ENCODE measurements around the gene C10orf143. TPM values are rescaled to one million over a fixed set of nuclear protein-coding genes. Genes with fewer than 3 reads are reported as not detected.

C10orf143 gene
- total RNA-seq (10 to 100 TPM in 3 of 5 experiments, 1 to 10 TPM in 2; 2.6 to 12.5 (median 10.2) TPM), polyA plus RNA-seq (10 to 100 TPM; 25.2 to 36.5 TPM), total RNA-seq (7.5 reads per million, percentile 31 among the genes with 10 or more reads in this experiment)

DNA sequence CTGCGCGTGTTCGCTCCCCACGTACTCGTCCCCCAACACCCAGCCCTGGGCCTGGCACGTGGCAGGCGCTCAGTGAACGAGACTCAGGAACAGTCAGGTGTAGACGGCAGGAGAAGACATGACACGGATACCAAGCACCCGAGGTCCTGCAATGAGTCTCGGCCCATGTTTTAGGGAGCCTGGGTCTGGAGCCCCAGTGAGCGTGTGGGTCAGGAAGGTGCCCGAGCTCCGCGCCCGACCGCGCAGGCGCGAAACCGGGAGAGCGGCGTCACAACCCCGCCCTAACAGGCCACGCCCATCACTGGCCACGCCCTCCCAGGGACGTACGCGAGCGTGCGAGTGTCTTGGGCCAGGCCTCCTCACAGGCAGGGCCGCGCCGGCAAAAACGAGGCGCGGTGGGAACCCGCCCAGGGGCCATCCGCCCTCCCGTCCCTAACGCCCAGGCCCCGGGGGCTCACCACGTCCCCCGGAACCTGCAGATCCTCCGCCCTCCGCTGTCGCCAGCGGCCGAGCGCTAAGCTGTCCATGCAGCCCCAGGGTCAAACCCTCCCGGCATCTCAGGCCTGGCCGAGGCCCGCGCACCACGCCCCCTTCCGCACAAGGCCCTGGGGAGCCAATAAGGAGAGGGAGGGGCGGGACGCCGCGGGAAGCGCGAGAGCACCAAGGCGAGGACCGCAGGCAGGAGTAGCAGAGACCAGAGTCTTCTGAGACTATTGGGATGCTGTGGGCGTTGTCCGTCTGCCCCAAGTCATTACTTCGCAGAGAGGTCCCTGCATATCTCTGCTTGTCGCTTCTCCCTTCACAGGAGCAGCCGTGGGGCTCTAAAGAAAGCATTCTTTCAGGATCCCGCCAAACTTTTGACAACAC lies at the start of gene C10orf143:
Gene C10orf143 (minus strand): TSS at position 585 of the 867 bp plus-strand sequence. CDS start 58 bp downstream, at position 527.
- no peaks in the 10 kb centered on the region for H3K27me3 Mint-ChIP-seq
- peak within 1 kb of the TSS; percentile 90 to 99 (median 98) for H3K4me3 Mint-ChIP-seq
- Histone ChIP-seq H3K36me3 (ENCODE audit: control insufficient read depth in 2 of 3, insufficient read depth in 3 of 3, low read length in 3 of 3) (no peaks in the 10 kb centered on the region), H3K4me3 (ENCODE audit: low read length) (peak within 1 kb of the TSS; percentile 100), H3K27ac (ENCODE audit: low read depth, low read length) (peak within 1 kb of the TSS; percentile 88), H3K27me3 (ENCODE audit: control insufficient read depth in 2 of 2, insufficient read depth in 2 of 2, low read length in 2 of 2) (no peaks in the 10 kb centered on the region), H3K4me1 (ENCODE audit: control insufficient read depth in 2 of 2, insufficient read depth in 2 of 2, low read length in 2 of 2) (peaks cover 19 to 21% of the 10 kb centered on the region in 2 donors), H3K9me3 (ENCODE audit: control insufficient read depth in 2 of 3, low read length in 3 of 3) (no peaks in the 10 kb centered on the region)
- ChIA-PET POLR2A (interaction anchor here (0.6 to 3.7 kb wide), 16 partner anchors 11 to 1075 kb away, joined by 3 to 74 read pairs (median 6); partner anchors contain the start of genes GLRX3 and MGMT), CTCF (interaction anchor here (0.6 to 4.0 kb wide), 12 partner anchors 17 to 1898 kb away, joined by 3 to 19 read pairs (median 4); partner anchors contain the start of gene GLRX3)
- intact Hi-C loops (cut with micrococcal nuclease), result loop anchor here (1.0 to 5.0 kb wide), 16 partner anchors 17 to 1984 kb away; partner anchors contain the start of genes BNIP3 (in 2 of the 2), GLRX3 (in 2 of the 2), MGMT (in 2 of the 2) and EBF3 (in 1 of the 2)
- DNase-seq (peak; percentile 96 to 100 (median 99)), ATAC-seq (peak; percentile 89)
- peaks cover 27 to 67% (median 53%) of the 10 kb centered on the region in 7 donors for H3K4me1 Mint-ChIP-seq
- H3K27ac Mint-ChIP-seq, result peak within 1 kb of the TSS; percentile 90 to 99 (median 98)
- peaks cover 0 to 2% (median 0%) of the 10 kb centered on the region in 11 donors for H3K9me3 Mint-ChIP-seq
- H3K36me3 Mint-ChIP-seq, result peaks cover 0 to 12% (median 0%) of the 10 kb centered on the region in 5 donors

DNA sequence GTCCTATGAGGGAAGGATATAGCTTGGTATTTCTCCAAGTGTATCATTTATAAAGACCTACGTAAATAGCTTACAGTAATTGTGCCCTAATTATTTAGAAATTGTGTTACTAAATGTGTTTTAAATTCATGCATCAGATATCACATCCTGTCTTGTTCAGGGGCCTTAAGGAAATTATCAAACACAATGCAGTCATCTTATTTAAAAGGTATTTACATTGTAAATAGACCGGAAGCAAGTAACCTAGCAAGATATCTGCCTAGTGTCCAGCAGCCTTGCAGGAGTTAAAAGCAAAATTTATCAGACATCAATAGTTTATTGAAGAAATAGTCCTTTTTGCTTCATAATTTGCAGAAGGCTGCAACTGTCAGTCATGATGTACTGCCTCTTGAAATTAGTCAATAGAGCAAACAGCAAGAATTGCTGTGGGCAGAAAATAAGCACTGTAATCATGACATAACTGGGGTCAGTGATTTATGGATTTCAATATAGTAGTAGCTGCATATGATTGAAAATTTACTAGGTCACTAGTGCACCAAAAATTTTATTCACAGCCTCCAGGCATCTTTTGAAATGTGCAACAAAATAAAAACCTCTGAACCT lies 48.7 kb upstream of the C10orf143 start:
- Histone ChIP-seq H3K27me3 (ENCODE audit: control insufficient read depth in 2 of 2, insufficient read depth in 2 of 2, low read length in 2 of 2) (no peaks in the 10 kb centered on the region), H3K9me3 (ENCODE audit: control insufficient read depth in 2 of 3, low read length in 3 of 3) (no peaks in the 10 kb centered on the region), H3K4me3 (ENCODE audit: low read length) (no peak overlapping the region), H3K4me1 (ENCODE audit: control insufficient read depth in 2 of 2, insufficient read depth in 2 of 2, low read length in 2 of 2) (no peaks in the 10 kb centered on the region), H3K36me3 (ENCODE audit: control insufficient read depth in 2 of 3, insufficient read depth in 3 of 3, low read length in 3 of 3) (peaks cover 0 to 35% (median 0%) of the 10 kb centered on the region in 3 experiments), H3K27ac (ENCODE audit: low read depth, low read length) (no peak overlapping the region)
- ChIA-PET POLR2A (no interaction called here), CTCF (no interaction called here)
- Mint-ChIP-seq H3K36me3 (peaks cover 14 to 42% (median 23%) of the 10 kb centered on the region in 5 donors), H3K27ac (no peak overlapping the region), H3K4me1 (peaks cover 8 to 45% (median 27%) of the 10 kb centered on the region in 7 donors), H3K9me3 (no peaks in the 10 kb centered on the region), H3K27me3 (no peaks in the 10 kb centered on the region), H3K4me3 (no peak overlapping the region)
- intact Hi-C loops (cut with micrococcal nuclease), result no loop called here
- DNase-seq (no peak), ATAC-seq (no peak)

DNA sequence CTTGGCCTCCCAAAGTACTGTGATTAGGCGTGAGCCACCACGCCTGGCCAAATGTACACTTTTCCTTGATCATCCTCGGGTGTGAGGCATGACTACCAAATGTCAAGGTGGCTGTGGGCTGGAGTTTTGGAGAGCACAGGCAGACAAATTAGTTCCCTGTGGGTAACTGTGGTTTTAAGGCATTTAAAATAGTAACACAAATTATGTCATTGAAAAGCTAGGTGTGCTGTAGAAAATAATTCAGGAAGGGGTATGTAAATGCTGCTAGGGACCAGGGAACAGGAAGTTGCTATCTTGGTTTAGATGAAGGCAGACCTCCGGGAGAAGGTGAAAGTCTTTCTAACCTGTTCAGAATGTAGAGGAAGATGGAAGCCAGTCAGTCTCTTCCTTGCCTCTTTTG lies 35.4 kb upstream of the C10orf143 start:
- Mint-ChIP-seq H3K9me3 (no peaks in the 10 kb centered on the region), H3K4me3 (peak overlapping the region in 2 of 10 donors; percentile 7 to 21), H3K36me3 (peaks cover 0 to 51% (median 23%) of the 10 kb centered on the region in 5 donors), H3K27me3 (no peaks in the 10 kb centered on the region), H3K27ac (no peak overlapping the region), H3K4me1 (peaks cover 19 to 63% (median 45%) of the 10 kb centered on the region in 7 donors)
- Histone ChIP-seq H3K4me1 (ENCODE audit: control insufficient read depth in 2 of 2, insufficient read depth in 2 of 2, low read length in 2 of 2) (peaks cover 11 to 13% of the 10 kb centered on the region in 2 donors), H3K36me3 (ENCODE audit: control insufficient read depth in 2 of 3, insufficient read depth in 3 of 3, low read length in 3 of 3) (peaks cover 0 to 23% (median 12%) of the 10 kb centered on the region in 3 experiments), H3K27ac (ENCODE audit: low read depth, low read length) (no peak overlapping the region), H3K4me3 (ENCODE audit: low read length) (no peak overlapping the region), H3K9me3 (ENCODE audit: control insufficient read depth in 2 of 3, low read length in 3 of 3) (no peaks in the 10 kb centered on the region), H3K27me3 (ENCODE audit: control insufficient read depth in 2 of 2, insufficient read depth in 2 of 2, low read length in 2 of 2) (no peaks in the 10 kb centered on the region)
- ATAC-seq, result no peak
- CTCF ChIA-PET, result no interaction called here
- POLR2A ChIA-PET, result interaction anchor here (1.3 kb wide), 1 partner anchor 8 kb away, joined by 3 read pairs; no protein-coding TSS in a partner anchor
- DNase-seq, result no peak
- intact Hi-C loops (cut with micrococcal nuclease), result no loop called here

- H3K4me3 Mint-ChIP-seq, result peak overlapping the region in 8 of 10 donors; percentile 3 to 69 (median 35)
- DNase-seq, result no peak
- Histone ChIP-seq H3K9me3 (ENCODE audit: control insufficient read depth in 2 of 3, low read length in 3 of 3) (no peaks in the 10 kb centered on the region), H3K4me1 (ENCODE audit: control insufficient read depth in 2 of 2, insufficient read depth in 2 of 2, low read length in 2 of 2) (peaks cover 26 to 36% of the 10 kb centered on the region in 2 donors), H3K27me3 (ENCODE audit: control insufficient read depth in 2 of 2, insufficient read depth in 2 of 2, low read length in 2 of 2) (no peaks in the 10 kb centered on the region), H3K4me3 (ENCODE audit: low read length) (peak overlapping the region; percentile 19), H3K27ac (ENCODE audit: low read depth, low read length) (no peak overlapping the region), H3K36me3 (ENCODE audit: control insufficient read depth in 2 of 3, insufficient read depth in 3 of 3, low read length in 3 of 3) (peaks cover 0 to 16% (median 2%) of the 10 kb centered on the region in 3 experiments)
- peaks cover 0 to 29% (median 13%) of the 10 kb centered on the region in 5 donors for H3K36me3 Mint-ChIP-seq
- intact Hi-C loops (cut with micrococcal nuclease), result loop anchor here in 1 of 2 donors (2.0 kb wide), 1 partner anchor 49 kb away; no protein-coding TSS in a partner anchor
- no peaks in the 10 kb centered on the region for H3K27me3 Mint-ChIP-seq
- peak overlapping the region in 7 of 9 donors; percentile 16 to 81 (median 57) for H3K27ac Mint-ChIP-seq
- H3K9me3 Mint-ChIP-seq, result no peaks in the 10 kb centered on the region
- ChIA-PET POLR2A (interaction anchor here (2.1 kb wide), 1 partner anchor 31 kb away, joined by 14 read pairs; the partner anchor contains the start of gene C10orf143), CTCF (interaction anchor here (0.9 kb wide), 1 partner anchor 43 kb away, joined by 3 read pairs; no protein-coding TSS in a partner anchor)
- H3K4me1 Mint-ChIP-seq, result peaks cover 43 to 80% (median 65%) of the 10 kb centered on the region in 7 donors
- peak; percentile 44 for ATAC-seq
Observed at GRCh38 chr10:130141878-130142277, 31.2 kb upstream of the C10orf143 start.

- ChIA-PET POLR2A (interaction anchor here (2.1 kb wide), 1 partner anchor 31 kb away, joined by 14 read pairs; the partner anchor contains the start of gene C10orf143), CTCF (interaction anchor here (0.9 kb wide), 1 partner anchor 42 kb away, joined by 3 read pairs; no protein-coding TSS in a partner anchor)
- peak overlapping the region in 4 of 9 donors; percentile 26 to 57 (median 37) for H3K27ac Mint-ChIP-seq
- H3K27ac ChIP-seq (ENCODE audit: low read depth, low read length), result no peak overlapping the region
- H3K36me3 ChIP-seq (ENCODE audit: control insufficient read depth in 2 of 3, insufficient read depth in 3 of 3, low read length in 3 of 3), result peaks cover 0 to 12% (median 0%) of the 10 kb centered on the region in 3 experiments
- H3K9me3 Mint-ChIP-seq, result no peaks in the 10 kb centered on the region
- intact Hi-C loops (cut with micrococcal nuclease), result no loop called here
- peak overlapping the region; percentile 19 for H3K4me3 ChIP-seq (ENCODE audit: low read length)
- H3K9me3 ChIP-seq (ENCODE audit: control insufficient read depth in 2 of 3, low read length in 3 of 3), result no peaks in the 10 kb centered on the region
- ATAC-seq (no peak), DNase-seq (no peak)
- no peaks in the 10 kb centered on the region for H3K27me3 ChIP-seq (ENCODE audit: control insufficient read depth in 2 of 2, insufficient read depth in 2 of 2, low read length in 2 of 2)
- peaks cover 26 to 36% of the 10 kb centered on the region in 2 donors for H3K4me1 ChIP-seq (ENCODE audit: control insufficient read depth in 2 of 2, insufficient read depth in 2 of 2, low read length in 2 of 2)
- peaks cover 0 to 27% (median 13%) of the 10 kb centered on the region in 5 donors for H3K36me3 Mint-ChIP-seq
- H3K4me3 Mint-ChIP-seq, result peak overlapping the region in 7 of 10 donors; percentile 3 to 69 (median 14)
- peaks cover 43 to 80% (median 63%) of the 10 kb centered on the region in 7 donors for H3K4me1 Mint-ChIP-seq
- no peaks in the 10 kb centered on the region for H3K27me3 Mint-ChIP-seq
Observed at GRCh38 chr10:130141460-130141859, 30.8 kb upstream of the C10orf143 start.

- Histone ChIP-seq H3K36me3 (ENCODE audit: control insufficient read depth in 2 of 3, insufficient read depth in 3 of 3, low read length in 3 of 3) (peaks cover 0 to 8% (median 0%) of the 10 kb centered on the region in 3 experiments), H3K27ac (ENCODE audit: low read depth, low read length) (no peak overlapping the region), H3K4me1 (ENCODE audit: control insufficient read depth in 2 of 2, insufficient read depth in 2 of 2, low read length in 2 of 2) (peaks cover 26 to 36% of the 10 kb centered on the region in 2 donors), H3K4me3 (ENCODE audit: low read length) (no peak overlapping the region), H3K27me3 (ENCODE audit: control insufficient read depth in 2 of 2, insufficient read depth in 2 of 2, low read length in 2 of 2) (no peaks in the 10 kb centered on the region), H3K9me3 (ENCODE audit: control insufficient read depth in 2 of 3, low read length in 3 of 3) (no peaks in the 10 kb centered on the region)
- ChIA-PET POLR2A (interaction anchor here (2.1 kb wide), 1 partner anchor 30 kb away, joined by 14 read pairs; the partner anchor contains the start of gene C10orf143), CTCF (no interaction called here)
- peaks cover 0 to 24% (median 9%) of the 10 kb centered on the region in 5 donors for H3K36me3 Mint-ChIP-seq
- DNase-seq (no peak), ATAC-seq (no peak)
- H3K27ac Mint-ChIP-seq, result peak overlapping the region in 1 of 9 donors; percentile 39
- intact Hi-C loops (cut with micrococcal nuclease), result no loop called here
- H3K4me3 Mint-ChIP-seq, result peak overlapping the region in 4 of 10 donors; percentile 8 to 36 (median 22)
- no peaks in the 10 kb centered on the region for H3K27me3 Mint-ChIP-seq
- H3K4me1 Mint-ChIP-seq, result peaks cover 39 to 76% (median 59%) of the 10 kb centered on the region in 7 donors
- no peaks in the 10 kb centered on the region for H3K9me3 Mint-ChIP-seq
Observed at GRCh38 chr10:130141038-130141437, 30.4 kb upstream of the C10orf143 start.
